HepG2 (cell line): ENCODE data around the gene AMBRA1. TPM values are rescaled to one million over a fixed set of nuclear protein-coding genes. Genes with fewer than 3 reads are reported as not detected.

ENCODE experiments used
- ATAC-seq: fragments of 200-7000 bp; cut with Tn5 transposase; 3 replicates; pipeline ENCODE4 v1.9.1; 2020; ENCODE audit warnings: mild to moderate bottlenecking, moderate library complexity
- BruUV-seq: library from RNA; stranded (reverse); fragments of 400-500 nt; replicated peaks from 2 replicates; lab custom pipeline; 2021; lab: Mats Ljungman, UMichigan
- CTCF ChIA-PET: fragments of 300-600 bp; formaldehyde crosslinking; extraction: SDS; loops from one replicate; lab custom pipeline; 2021; ENCODE audit warnings: low total read pairs, inconsistent platforms, low intra/inter-chr PET ratio; lab: Yijun Ruan, JAX
- POLR2A ChIA-PET: fragments of 350-600 bp; sonication (Branson Sonifier 250); formaldehyde crosslinking; loops from one replicate; lab custom pipeline; 2020; ENCODE audit warnings: antibody characterized with exemption, inconsistent platforms; lab: Yijun Ruan, JAX
- DNase-seq: peaks from one replicate; pipeline ENCODE4 v3.0.0-alpha.2; 2015; ENCODE audit warnings: low spot score
- FAIRE-seq: peaks from 3 replicates; lab custom pipeline; 2011; peaks lifted over from hg19 to GRCh38; lab: Jason Lieb, UNC
- H2AFZ ChIP-seq: one replicate; pipeline ENCODE4 v1.6.1; 2011; ENCODE audit warnings: low read length, inconsistent platforms
- H3K27ac ChIP-seq: fragments of 300-600 bp; 3 replicates; pipeline ENCODE4 v1.8.0; 2011; ENCODE audit warnings: mixed run types, mild to moderate bottlenecking, mixed read lengths, low read length, inconsistent platforms; ENCODE audit not compliant: insufficient read depth; ENCODE audit errors: extremely low read length
- H3K27me3 ChIP-seq, 2 experiments: fragments of 200-600 bp in 1 of 2; 2 replicates in 1 of 2; 3 replicates in 1 of 2; pipeline versions ENCODE4 v1.6.0 to v1.8.0; 2011; ENCODE audit warnings: low read length in 2 of 2, mild to moderate bottlenecking in 2 of 2, moderate library complexity in 2 of 2, inconsistent platforms in 1 of 2; ENCODE audit not compliant: insufficient read depth in 2 of 2, control insufficient read depth in 1 of 2
- H3K36me3 ChIP-seq, 2 experiments: fragments of 200-600 bp in 1 of 2; replicated peaks in 1 of 2; 2 replicates in 1 of 2; 3 replicates in 1 of 2; pipeline versions ENCODE4 v1.5.1 to v1.8.0; 2011; ENCODE audit warnings: low read length in 2 of 2, inconsistent platforms in 1 of 2; ENCODE audit not compliant: insufficient read depth in 2 of 2, control insufficient read depth in 1 of 2
- H3K4me1 ChIP-seq: 2 replicates; pipeline ENCODE4 v1.5.1; 2012; ENCODE audit warnings: low read length, inconsistent platforms; ENCODE audit not compliant: insufficient read depth
- H3K4me2 ChIP-seq: 2 replicates; pipeline ENCODE4 v1.6.0; 2011; ENCODE audit warnings: low read depth, low read length, inconsistent platforms
- H3K4me3 ChIP-seq, 3 experiments: fragments of 200-600 bp in 1 of 3; sonication (generic), shearing (Covaris generic) in 1 of 3; replicated peaks in 1 of 3; 2 replicates each; pipeline ENCODE4 v1.5.1; 2011 to 2016; ENCODE audit warnings: low read length in 3 of 3, inconsistent platforms in 2 of 3, low read depth in 2 of 3, mild to moderate bottlenecking in 2 of 3, control low read depth in 1 of 3, mixed read lengths in 1 of 3; ENCODE audit not compliant: insufficient read depth in 1 of 3
- H3K79me2 ChIP-seq: one replicate; pipeline ENCODE4 v1.6.1; 2011; ENCODE audit warnings: low read length, inconsistent platforms; ENCODE audit not compliant: insufficient read depth
- H3K9ac ChIP-seq: 2 replicates; pipeline ENCODE4 v1.6.0; 2011; ENCODE audit warnings: mild to moderate bottlenecking, low read depth, low read length, inconsistent platforms; ENCODE audit not compliant: insufficient read depth
- H3K9me3 ChIP-seq: 2 replicates; pipeline ENCODE4 v1.5.1; 2012; ENCODE audit warnings: mild to moderate bottlenecking, low read length
- H4K20me1 ChIP-seq: 2 replicates; pipeline ENCODE4 v1.6.0; 2011; ENCODE audit warnings: inconsistent platforms, mild to moderate bottlenecking, low read length, moderate library complexity; ENCODE audit not compliant: insufficient read depth
- EHMT2 ChIP-seq: fragments of 200-600 bp; sonication (generic); IDR thresholded peaks from 2 replicates; pipeline ENCODE4 v1.7.0; 2017; ENCODE audit warnings: antibody characterized with exemption, low read depth, low read length, borderline replicate concordance
- MZF1 ChIP-seq: sonication (generic); formaldehyde crosslinking; IDR thresholded peaks from 2 replicates; pipeline ENCODE4 v1.8.1; 2023; ENCODE audit warnings: mild to moderate bottlenecking, missing genetic modification reagents, borderline replicate concordance
- NAIF1 ChIP-seq: sonication (generic); formaldehyde crosslinking; IDR thresholded peaks from 2 replicates; pipeline ENCODE4 v1.5.0; 2020; ENCODE audit warnings: mild to moderate bottlenecking, missing genetic modification reagents, borderline replicate concordance
- TSC22D2 ChIP-seq: sonication (generic); formaldehyde crosslinking; IDR thresholded peaks from 2 replicates; pipeline ENCODE4 v1.5.1; 2020; ENCODE audit warnings: missing genetic modification reagents, mild to moderate bottlenecking, borderline replicate concordance
- ZKSCAN8 ChIP-seq: IDR thresholded peaks from 2 replicates; pipeline ENCODE4 v1.6.1; 2016; ENCODE audit warnings: borderline replicate concordance, missing genetic modification reagents, missing compliant biosample characterization
- ZNF430 ChIP-seq: sonication (generic); formaldehyde crosslinking; IDR thresholded peaks from 2 replicates; pipeline ENCODE4 v1.9.0; 2021; ENCODE audit warnings: mild to moderate bottlenecking, missing genetic modification reagents
- ZNF552 ChIP-seq: sonication (generic); formaldehyde crosslinking; IDR thresholded peaks from 2 replicates; pipeline ENCODE4 v1.9.0; 2022; ENCODE audit warnings: missing genetic modification reagents, mild to moderate bottlenecking, borderline replicate concordance
- ZNF572 ChIP-seq: sonication (generic); formaldehyde crosslinking; IDR thresholded peaks from 2 replicates; pipeline ENCODE4 v1.5.1; 2020; ENCODE audit warnings: mild to moderate bottlenecking, missing genetic modification reagents
- ZNF614 ChIP-seq: IDR thresholded peaks from 2 replicates; pipeline ENCODE4 v1.6.1; 2018; ENCODE audit warnings: missing biosample characterization, missing genetic modification reagents, inconsistent platforms, borderline replicate concordance
- WGBS: methylation state at CpG from one replicate; pipeline ENCODE4 v1.1.6; 2017; ENCODE audit warnings: low lambda C conversion rate; 5-methylcytosine and 5-hydroxymethylcytosine counted together
- in situ Hi-C: cut with HindIII; loops from 2 replicates; pipeline ENCODE4 v1.10.0; 2017; ENCODE audit warnings: low pct_unique_long_range_greater_than_20kb; ENCODE audit not compliant: extremely low pct_ligation_motif_present
- intact Hi-C: fragments of 100-400 bp; cut with micrococcal nuclease; formaldehyde crosslinking; loops from one replicate; pipeline ENCODE4 v1.10.0; 2022; ENCODE audit not compliant: unreplicated experiment
- polyA plus RNA-seq, 8 experiments: library from polyadenylated mRNA; depleted of rRNA in 3 of 8; stranded (reverse) in 7 of 8; unstranded in 1 of 8; fragments of >200 nt; fragmentation: Illumina TruSeq in 4 of 8; extraction: Trizol in 4 of 8; gene quantifications; 2 replicates each; pipeline versions ENCODE4 v1.2.1 to v1.2.3, GENCODE V29; 2011 to 2016; ENCODE audit warnings: low read depth in 4 of 8, missing spikeins in 1 of 8, mixed read lengths in 1 of 8; ENCODE audit not compliant: insufficient read depth in 1 of 8
- total RNA-seq, 5 experiments: library from RNA; depleted of rRNA; stranded (reverse); fragments of >200 nt; fragmentation: Illumina TruSeq; extraction: Trizol; gene quantifications; 2 replicates each; pipeline ENCODE4 v1.2.3, GENCODE V29; 2016; ENCODE audit warnings: low read depth in 1 of 5
- TF ChIP-seq, protein P1 (sequence below), 2 experiments: fragments of 450-650 bp in 1 of 2; sonication (generic) in 1 of 2; formaldehyde crosslinking in 1 of 2; IDR thresholded peaks; 2 replicates each; pipeline versions ENCODE4 v1.6.1 to v1.8.0; 2016 to 2022; ENCODE audit warnings: antibody characterized with exemption in 1 of 2, mild to moderate bottlenecking in 1 of 2, missing genetic modification reagents in 1 of 2
- TF ChIP-seq, protein P2 (sequence below): sonication (generic); formaldehyde crosslinking; IDR thresholded peaks from 2 replicates; pipeline ENCODE4 v1.4.0; 2020; ENCODE audit warnings: low read depth, mild to moderate bottlenecking, missing genetic modification reagents
- TF ChIP-seq, protein P3 (sequence below): sonication (generic); formaldehyde crosslinking; IDR thresholded peaks from 2 replicates; pipeline ENCODE4 v1.5.1; 2020; ENCODE audit warnings: missing genetic modification reagents, mild to moderate bottlenecking, borderline replicate concordance

AMBRA1 gene
- total and polyA plus RNA-seq, 2 of the 13 experiments (the other 11 are each of a cell fraction or from before 2014, with no cell fraction given) = 15.7 to 26.0 TPM

DNA sequence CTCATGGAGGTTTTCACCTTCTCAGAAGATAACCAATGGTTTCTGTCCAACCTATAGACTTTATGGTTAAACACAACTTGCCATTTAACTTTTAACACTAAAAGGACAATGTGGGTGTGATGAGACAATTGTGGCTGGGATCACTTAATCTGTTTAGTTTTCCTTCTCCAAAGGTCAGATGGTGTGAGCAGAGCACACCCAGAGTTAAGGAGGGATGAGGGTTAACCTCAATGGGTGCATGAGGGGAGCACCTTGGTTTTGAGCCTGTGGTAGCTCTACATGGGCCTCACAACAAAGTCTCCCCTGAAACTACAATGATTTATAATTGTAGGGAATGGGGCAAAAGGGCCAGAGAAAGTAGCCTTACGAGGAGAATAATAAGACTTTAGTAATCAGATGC lies 173.3 kb downstream of the AMBRA1 start:
- Histone ChIP-seq H3K27ac (no peak overlapping the region), H3K79me2 (no peaks in the 10 kb centered on the region), H3K4me3 (no peak overlapping the region), H3K9me3 (no peaks in the 10 kb centered on the region), H4K20me1 (0 out of 2 replicates have a peak, but pooled peaks cover 2% of the 10 kb centered on the region), H3K9ac (no peak overlapping the region), H3K4me1 (peaks cover 13% of the 10 kb centered on the region; the same call in 1 of the 2 replicates), H3K27me3 (no peaks in the 10 kb centered on the region), H3K4me2 (no peak overlapping the region), H3K36me3 (peaks cover 35 to 62% of the 10 kb centered on the region in 2 experiments), H2AFZ (no peak overlapping the region)
- DNase-seq (no peak), ATAC-seq (no peak), FAIRE-seq (no peak)
- CTCF ChIA-PET = no interaction called here
- POLR2A ChIA-PET = no interaction called here
- intact Hi-C loops = no loop called here
- WGBS = 92% methylated on average over 1 of the region's 1 CpG
- in situ Hi-C loops = no loop called here
- no TSS peak for BruUV-seq
- no peak for TF ChIP-seq EHMT2
- no peak for TF ChIP-seq ZNF572 (CRISPR knock-in tag)
- TF ChIP-seq ZNF430 = no peak
- TF ChIP-seq, protein P1, sequence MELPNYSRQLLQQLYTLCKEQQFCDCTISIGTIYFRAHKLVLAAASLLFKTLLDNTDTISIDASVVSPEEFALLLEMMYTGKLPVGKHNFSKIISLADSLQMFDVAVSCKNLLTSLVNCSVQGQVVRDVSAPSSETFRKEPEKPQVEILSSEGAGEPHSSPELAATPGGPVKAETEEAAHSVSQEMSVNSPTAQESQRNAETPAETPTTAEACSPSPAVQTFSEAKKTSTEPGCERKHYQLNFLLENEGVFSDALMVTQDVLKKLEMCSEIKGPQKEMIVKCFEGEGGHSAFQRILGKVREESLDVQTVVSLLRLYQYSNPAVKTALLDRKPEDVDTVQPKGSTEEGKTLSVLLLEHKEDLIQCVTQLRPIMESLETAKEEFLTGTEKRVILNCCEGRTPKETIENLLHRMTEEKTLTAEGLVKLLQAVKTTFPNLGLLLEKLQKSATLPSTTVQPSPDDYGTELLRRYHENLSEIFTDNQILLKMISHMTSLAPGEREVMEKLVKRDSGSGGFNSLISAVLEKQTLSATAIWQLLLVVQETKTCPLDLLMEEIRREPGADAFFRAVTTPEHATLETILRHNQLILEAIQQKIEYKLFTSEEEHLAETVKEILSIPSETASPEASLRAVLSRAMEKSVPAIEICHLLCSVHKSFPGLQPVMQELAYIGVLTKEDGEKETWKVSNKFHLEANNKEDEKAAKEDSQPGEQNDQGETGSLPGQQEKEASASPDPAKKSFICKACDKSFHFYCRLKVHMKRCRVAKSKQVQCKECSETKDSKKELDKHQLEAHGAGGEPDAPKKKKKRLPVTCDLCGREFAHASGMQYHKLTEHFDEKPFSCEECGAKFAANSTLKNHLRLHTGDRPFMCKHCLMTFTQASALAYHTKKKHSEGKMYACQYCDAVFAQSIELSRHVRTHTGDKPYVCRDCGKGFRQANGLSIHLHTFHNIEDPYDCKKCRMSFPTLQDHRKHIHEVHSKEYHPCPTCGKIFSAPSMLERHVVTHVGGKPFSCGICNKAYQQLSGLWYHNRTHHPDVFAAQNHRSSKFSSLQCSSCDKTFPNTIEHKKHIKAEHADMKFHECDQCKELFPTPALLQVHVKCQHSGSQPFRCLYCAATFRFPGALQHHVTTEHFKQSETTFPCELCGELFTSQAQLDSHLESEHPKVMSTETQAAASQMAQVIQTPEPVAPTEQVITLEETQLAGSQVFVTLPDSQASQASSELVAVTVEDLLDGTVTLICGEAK (IDR thresholded peaks at IDR 0.05) = no peak
- TF ChIP-seq, protein P1 (CRISPR knock-in tag; IDR thresholded peaks at IDR 0.05) = no peak
- no peak for TF ChIP-seq MZF1
- TF ChIP-seq ZNF614 (CRISPR knock-in tag) = no peak
- no peak for TF ChIP-seq TSC22D2
- TF ChIP-seq ZKSCAN8 = no peak
- TF ChIP-seq, protein P2, sequence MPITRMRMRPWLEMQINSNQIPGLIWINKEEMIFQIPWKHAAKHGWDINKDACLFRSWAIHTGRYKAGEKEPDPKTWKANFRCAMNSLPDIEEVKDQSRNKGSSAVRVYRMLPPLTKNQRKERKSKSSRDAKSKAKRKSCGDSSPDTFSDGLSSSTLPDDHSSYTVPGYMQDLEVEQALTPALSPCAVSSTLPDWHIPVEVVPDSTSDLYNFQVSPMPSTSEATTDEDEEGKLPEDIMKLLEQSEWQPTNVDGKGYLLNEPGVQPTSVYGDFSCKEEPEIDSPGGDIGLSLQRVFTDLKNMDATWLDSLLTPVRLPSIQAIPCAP = no peak
- no peak for TF ChIP-seq ZNF552
- TF ChIP-seq, protein P3, sequence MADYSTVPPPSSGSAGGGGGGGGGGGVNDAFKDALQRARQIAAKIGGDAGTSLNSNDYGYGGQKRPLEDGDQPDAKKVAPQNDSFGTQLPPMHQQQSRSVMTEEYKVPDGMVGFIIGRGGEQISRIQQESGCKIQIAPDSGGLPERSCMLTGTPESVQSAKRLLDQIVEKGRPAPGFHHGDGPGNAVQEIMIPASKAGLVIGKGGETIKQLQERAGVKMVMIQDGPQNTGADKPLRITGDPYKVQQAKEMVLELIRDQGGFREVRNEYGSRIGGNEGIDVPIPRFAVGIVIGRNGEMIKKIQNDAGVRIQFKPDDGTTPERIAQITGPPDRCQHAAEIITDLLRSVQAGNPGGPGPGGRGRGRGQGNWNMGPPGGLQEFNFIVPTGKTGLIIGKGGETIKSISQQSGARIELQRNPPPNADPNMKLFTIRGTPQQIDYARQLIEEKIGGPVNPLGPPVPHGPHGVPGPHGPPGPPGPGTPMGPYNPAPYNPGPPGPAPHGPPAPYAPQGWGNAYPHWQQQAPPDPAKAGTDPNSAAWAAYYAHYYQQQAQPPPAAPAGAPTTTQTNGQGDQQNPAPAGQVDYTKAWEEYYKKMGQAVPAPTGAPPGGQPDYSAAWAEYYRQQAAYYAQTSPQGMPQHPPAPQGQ (CRISPR knock-in tag) = no peak
- no peak for TF ChIP-seq NAIF1 (CRISPR knock-in tag)
